Measurements from ENCODE around the gene ARHGEF37. TPM values are rescaled to one million over a fixed set of nuclear protein-coding genes. Genes with fewer than 3 reads are reported as not detected.

ARHGEF37 gene
- total and polyA plus RNA-seq, 4 donors, result 0.71 to 6.1 (median 2.7) TPM

DNA sequence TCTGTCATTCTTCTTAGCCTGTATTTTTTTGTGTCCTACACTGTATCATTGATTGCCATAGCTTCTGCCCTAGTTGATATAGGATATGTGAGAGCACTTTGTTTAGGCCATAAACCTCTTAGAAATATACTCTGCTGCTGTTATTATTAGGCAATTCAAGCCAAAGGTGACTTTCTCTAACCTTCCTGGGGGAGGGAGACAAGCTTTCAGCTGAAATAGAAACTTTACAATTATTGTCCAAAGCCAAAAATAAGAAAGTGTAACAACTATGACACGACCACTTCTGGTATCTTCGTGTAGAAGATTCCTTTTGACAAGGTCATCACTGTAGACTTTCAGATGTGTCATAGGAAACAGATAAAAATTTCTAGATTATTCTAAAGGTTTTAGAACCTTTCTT, 17.8 kb upstream of the ARHGEF37 start:
- H3K27ac ChIP-seq (ENCODE audit: low read depth in 1 of 2, low read length in 2 of 2), result peak overlapping the region; percentile 62 to 64
- 43% methylated on average over 2 of the region's 2 CpGs for WGBS
- no peak overlapping the region for H3K9ac ChIP-seq (ENCODE audit: low read depth in 1 of 2, low read length in 2 of 2)

More for the DNA sequence above, 17.8 kb upstream of the ARHGEF37 start:
- DNase-seq (ENCODE audit: low spot score), result no peak
- Histone ChIP-seq H3K9me3 (ENCODE audit: control insufficient read depth in 4 of 4, low read length in 3 of 4) (no peaks in the 10 kb centered on the region), H3K27me3 (ENCODE audit: control insufficient read depth in 4 of 4, insufficient read depth in 4 of 4, low read length in 3 of 4) (no peaks in the 10 kb centered on the region), H3K4me3 (ENCODE audit: low read depth in 1 of 3, low read length in 3 of 3) (no peak overlapping the region), H3K36me3 (ENCODE audit: control insufficient read depth in 4 of 4, insufficient read depth in 3 of 4, low read depth in 1 of 4, low read length in 3 of 4) (no peaks in the 10 kb centered on the region), H3K4me1 (ENCODE audit: control insufficient read depth in 4 of 4, insufficient read depth in 4 of 4, low read length in 3 of 4) (peaks cover 0 to 10% (median 4%) of the 10 kb centered on the region in 4 donors)
- TF ChIP-seq, protein P1, sequence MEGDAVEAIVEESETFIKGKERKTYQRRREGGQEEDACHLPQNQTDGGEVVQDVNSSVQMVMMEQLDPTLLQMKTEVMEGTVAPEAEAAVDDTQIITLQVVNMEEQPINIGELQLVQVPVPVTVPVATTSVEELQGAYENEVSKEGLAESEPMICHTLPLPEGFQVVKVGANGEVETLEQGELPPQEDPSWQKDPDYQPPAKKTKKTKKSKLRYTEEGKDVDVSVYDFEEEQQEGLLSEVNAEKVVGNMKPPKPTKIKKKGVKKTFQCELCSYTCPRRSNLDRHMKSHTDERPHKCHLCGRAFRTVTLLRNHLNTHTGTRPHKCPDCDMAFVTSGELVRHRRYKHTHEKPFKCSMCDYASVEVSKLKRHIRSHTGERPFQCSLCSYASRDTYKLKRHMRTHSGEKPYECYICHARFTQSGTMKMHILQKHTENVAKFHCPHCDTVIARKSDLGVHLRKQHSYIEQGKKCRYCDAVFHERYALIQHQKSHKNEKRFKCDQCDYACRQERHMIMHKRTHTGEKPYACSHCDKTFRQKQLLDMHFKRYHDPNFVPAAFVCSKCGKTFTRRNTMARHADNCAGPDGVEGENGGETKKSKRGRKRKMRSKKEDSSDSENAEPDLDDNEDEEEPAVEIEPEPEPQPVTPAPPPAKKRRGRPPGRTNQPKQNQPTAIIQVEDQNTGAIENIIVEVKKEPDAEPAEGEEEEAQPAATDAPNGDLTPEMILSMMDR (IDR thresholded peaks at IDR 0.05; ENCODE audit: low read depth, low read length, missing input control), result no peak
- TF ChIP-seq HNF4G (IDR thresholded peaks at IDR 0.05), result no peak
- TF ChIP-seq YY1 (IDR thresholded peaks at IDR 0.05), result no peak
- TF ChIP-seq EGR1 (IDR thresholded peaks at IDR 0.05; ENCODE audit: low read depth in 2 of 2), result no peak
- TF ChIP-seq, protein P2, sequence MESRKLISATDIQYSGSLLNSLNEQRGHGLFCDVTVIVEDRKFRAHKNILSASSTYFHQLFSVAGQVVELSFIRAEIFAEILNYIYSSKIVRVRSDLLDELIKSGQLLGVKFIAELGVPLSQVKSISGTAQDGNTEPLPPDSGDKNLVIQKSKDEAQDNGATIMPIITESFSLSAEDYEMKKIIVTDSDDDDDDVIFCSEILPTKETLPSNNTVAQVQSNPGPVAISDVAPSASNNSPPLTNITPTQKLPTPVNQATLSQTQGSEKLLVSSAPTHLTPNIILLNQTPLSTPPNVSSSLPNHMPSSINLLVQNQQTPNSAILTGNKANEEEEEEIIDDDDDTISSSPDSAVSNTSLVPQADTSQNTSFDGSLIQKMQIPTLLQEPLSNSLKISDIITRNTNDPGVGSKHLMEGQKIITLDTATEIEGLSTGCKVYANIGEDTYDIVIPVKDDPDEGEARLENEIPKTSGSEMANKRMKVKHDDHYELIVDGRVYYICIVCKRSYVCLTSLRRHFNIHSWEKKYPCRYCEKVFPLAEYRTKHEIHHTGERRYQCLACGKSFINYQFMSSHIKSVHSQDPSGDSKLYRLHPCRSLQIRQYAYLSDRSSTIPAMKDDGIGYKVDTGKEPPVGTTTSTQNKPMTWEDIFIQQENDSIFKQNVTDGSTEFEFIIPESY (IDR thresholded peaks at IDR 0.05), result no peak
- TF ChIP-seq JUND (IDR thresholded peaks at IDR 0.05), result no peak
- TF ChIP-seq, protein P3, sequence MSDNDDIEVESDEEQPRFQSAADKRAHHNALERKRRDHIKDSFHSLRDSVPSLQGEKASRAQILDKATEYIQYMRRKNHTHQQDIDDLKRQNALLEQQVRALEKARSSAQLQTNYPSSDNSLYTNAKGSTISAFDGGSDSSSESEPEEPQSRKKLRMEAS (IDR thresholded peaks at IDR 0.05), result no peak
- no peak for TF ChIP-seq FOXA1 (IDR thresholded peaks at IDR 0.05)
- no peak for TF ChIP-seq HNF4A (conservative IDR thresholded peaks at IDR 0.05)
- no peak for TF ChIP-seq GABPA (IDR thresholded peaks at IDR 0.05 in 1 of 2, conservative IDR thresholded peaks at IDR 0.05 in 1 of 2)
- TF ChIP-seq SP1 (IDR thresholded peaks at IDR 0.05), result no peak
- TF ChIP-seq, protein P4, sequence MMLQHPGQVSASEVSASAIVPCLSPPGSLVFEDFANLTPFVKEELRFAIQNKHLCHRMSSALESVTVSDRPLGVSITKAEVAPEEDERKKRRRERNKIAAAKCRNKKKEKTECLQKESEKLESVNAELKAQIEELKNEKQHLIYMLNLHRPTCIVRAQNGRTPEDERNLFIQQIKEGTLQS (IDR thresholded peaks at IDR 0.05), result no peak
- TF ChIP-seq NR2F2 (IDR thresholded peaks at IDR 0.05), result no peak
- TF ChIP-seq TAF1 (conservative IDR thresholded peaks at IDR 0.05), result no peak
- no peak for TF ChIP-seq FOXA2 (IDR thresholded peaks at IDR 0.05)
- TF ChIP-seq, protein P5, sequence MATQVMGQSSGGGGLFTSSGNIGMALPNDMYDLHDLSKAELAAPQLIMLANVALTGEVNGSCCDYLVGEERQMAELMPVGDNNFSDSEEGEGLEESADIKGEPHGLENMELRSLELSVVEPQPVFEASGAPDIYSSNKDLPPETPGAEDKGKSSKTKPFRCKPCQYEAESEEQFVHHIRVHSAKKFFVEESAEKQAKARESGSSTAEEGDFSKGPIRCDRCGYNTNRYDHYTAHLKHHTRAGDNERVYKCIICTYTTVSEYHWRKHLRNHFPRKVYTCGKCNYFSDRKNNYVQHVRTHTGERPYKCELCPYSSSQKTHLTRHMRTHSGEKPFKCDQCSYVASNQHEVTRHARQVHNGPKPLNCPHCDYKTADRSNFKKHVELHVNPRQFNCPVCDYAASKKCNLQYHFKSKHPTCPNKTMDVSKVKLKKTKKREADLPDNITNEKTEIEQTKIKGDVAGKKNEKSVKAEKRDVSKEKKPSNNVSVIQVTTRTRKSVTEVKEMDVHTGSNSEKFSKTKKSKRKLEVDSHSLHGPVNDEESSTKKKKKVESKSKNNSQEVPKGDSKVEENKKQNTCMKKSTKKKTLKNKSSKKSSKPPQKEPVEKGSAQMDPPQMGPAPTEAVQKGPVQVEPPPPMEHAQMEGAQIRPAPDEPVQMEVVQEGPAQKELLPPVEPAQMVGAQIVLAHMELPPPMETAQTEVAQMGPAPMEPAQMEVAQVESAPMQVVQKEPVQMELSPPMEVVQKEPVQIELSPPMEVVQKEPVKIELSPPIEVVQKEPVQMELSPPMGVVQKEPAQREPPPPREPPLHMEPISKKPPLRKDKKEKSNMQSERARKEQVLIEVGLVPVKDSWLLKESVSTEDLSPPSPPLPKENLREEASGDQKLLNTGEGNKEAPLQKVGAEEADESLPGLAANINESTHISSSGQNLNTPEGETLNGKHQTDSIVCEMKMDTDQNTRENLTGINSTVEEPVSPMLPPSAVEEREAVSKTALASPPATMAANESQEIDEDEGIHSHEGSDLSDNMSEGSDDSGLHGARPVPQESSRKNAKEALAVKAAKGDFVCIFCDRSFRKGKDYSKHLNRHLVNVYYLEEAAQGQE (IDR thresholded peaks at IDR 0.05), result no peak
- TF ChIP-seq RXRA (IDR thresholded peaks at IDR 0.05), result no peak

All from liver (tissue), 9 donors.